Measurements from ENCODE around the gene LARP1.

DNA sequence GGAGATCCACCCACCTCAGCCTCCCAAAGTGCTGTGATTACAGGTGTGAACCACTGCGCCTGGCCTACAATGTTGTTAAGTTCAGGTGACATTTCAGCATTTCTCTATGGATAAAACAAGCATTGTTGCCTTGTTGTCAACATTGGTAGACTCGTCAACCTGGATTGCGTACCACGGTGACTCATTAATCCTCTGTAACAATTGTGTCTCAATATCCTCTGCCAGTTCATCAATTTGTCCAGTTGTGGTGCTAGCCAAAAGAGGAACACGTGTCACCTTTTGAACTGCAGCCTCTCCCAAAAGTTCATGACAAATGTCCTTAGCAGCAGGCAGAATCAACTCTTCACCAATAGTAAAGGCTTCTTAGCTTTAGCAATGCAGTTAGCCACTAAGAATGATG is 46.3 kb upstream of the LARP1 start:
- TF ChIP-seq ESRRA (IDR thresholded peaks at IDR 0.05; ENCODE audit: borderline replicate concordance, low read length) (no peak), ELK1 (IDR thresholded peaks at IDR 0.05; ENCODE audit: low read depth, low read length) (no peak), KDM5A (IDR thresholded peaks at IDR 0.05) (no peak), RCOR1 (IDR thresholded peaks at IDR 0.05; ENCODE audit: low read depth, low read length) (no peak), JUNB (IDR thresholded peaks at IDR 0.05) (no peak), POLR2A (IDR thresholded peaks at IDR 0.05; ENCODE audit: low read length) (no peak)
- TF ChIP-seq, protein P1, sequence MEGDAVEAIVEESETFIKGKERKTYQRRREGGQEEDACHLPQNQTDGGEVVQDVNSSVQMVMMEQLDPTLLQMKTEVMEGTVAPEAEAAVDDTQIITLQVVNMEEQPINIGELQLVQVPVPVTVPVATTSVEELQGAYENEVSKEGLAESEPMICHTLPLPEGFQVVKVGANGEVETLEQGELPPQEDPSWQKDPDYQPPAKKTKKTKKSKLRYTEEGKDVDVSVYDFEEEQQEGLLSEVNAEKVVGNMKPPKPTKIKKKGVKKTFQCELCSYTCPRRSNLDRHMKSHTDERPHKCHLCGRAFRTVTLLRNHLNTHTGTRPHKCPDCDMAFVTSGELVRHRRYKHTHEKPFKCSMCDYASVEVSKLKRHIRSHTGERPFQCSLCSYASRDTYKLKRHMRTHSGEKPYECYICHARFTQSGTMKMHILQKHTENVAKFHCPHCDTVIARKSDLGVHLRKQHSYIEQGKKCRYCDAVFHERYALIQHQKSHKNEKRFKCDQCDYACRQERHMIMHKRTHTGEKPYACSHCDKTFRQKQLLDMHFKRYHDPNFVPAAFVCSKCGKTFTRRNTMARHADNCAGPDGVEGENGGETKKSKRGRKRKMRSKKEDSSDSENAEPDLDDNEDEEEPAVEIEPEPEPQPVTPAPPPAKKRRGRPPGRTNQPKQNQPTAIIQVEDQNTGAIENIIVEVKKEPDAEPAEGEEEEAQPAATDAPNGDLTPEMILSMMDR (IDR thresholded peaks at IDR 0.05), result no peak

Data from A549 (cell line).